Loucy (cell line): ENCODE results near the gene LTBP1.

Source experiments
- CTCF ChIP-seq: fragments of 200-600 bp; sonication (generic); conservative IDR thresholded peaks from 2 replicates; pipeline ENCODE4 v1.5.1; 2014; ENCODE audit warnings: mild to moderate bottlenecking, antibody characterized with exemption, low read length
- EZH2phosphoT487 ChIP-seq: fragments of 200-600 bp; IDR thresholded peaks from 2 replicates; pipeline ENCODE4 v1.6.1; 2018; ENCODE audit warnings: antibody characterized with exemption, mild to moderate bottlenecking, moderate library complexity, borderline replicate concordance

- TF ChIP-seq CTCF (no peak), EZH2phosphoT487 (no peak)
Observed at GRCh38 chr2:33197198-33197938, 250.6 kb downstream of the LTBP1 start.
